ENCODE measurements around the gene RGPD4. TPM values are rescaled to one million over a fixed set of nuclear protein-coding genes. Genes with fewer than 3 reads are reported as not detected.
"Not testable (repeated sequence)": the region's sequence is repeated elsewhere in the genome, so short reads cannot be mapped to it uniquely, and the experiment has no call there.

Gene RGPD4
- total RNA-seq, 1 experiment from 2014 or later = 0.08 TPM

DNA sequence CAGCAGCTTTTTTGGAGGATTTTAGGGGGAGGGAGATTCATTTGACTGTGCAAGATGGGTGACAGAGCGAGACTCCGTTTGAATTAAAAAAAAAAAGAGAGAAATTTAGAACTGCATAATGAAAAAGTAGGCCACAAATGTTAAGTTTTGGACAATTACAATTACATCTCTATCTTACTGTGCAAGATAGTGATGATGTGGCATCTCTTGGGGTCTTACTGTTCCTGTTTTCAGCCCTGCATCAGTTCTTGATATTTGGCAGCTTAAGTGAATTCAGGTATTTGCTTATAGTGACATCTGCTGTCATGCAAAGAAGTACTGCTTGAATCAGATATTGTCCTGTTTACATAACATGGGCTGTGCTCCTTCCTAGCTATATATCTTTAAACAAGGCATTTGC is 6.5 kb downstream of the RGPD4 start:
- DNase-seq (ENCODE audit: low read depth, low spot score); in situ Hi-C loops (cut with HindIII; ENCODE audit: low pct_unique_long_range_greater_than_20kb, low sequenced_read_pairs): not testable (repeated sequence)

DNA sequence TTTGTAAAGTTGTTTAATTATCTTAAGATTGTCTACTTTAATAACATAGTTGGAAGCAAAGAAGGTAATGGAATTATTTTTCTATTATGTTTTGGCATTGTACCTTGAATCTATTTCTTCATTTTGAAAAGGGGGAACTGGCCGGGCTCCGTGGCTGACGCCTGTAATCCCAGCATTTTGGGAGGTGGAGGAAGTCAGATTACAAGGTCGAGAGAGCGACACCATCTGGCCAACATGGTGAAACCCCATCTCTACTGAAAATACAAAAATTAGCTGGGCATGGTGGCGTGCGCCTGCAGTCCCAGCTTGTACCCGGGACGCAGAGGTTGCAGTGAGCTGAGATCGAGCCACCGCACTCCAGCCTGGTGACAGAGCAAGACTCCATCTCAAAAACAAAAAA is 6.9 kb downstream of the RGPD4 start:
- DNase-seq (ENCODE audit: low read depth, low spot score); in situ Hi-C loops (cut with HindIII; ENCODE audit: low pct_unique_long_range_greater_than_20kb, low sequenced_read_pairs): not testable (repeated sequence)

DNA sequence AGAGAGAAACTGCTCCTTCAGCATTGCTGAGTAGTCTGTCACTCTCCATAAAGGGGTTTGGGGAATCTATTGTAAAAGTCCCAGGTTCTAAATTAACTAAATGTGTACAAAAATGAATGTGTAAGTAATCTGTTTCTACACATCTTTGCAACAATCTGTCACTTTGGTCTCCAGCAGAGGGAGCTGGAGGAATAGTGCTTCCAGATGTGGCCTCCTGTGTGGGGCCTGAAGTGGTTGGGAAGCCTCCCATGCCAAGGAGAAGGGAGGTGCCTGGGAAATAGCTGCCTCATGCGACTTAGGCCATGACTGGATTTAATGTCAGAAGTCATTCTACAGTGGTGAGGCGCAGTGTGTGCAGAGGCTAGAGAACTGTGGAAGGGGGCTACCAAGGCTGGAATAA is 89.4 kb downstream of the RGPD4 start:
- DNase-seq (ENCODE audit: low read depth, low spot score); in situ Hi-C loops (cut with HindIII; ENCODE audit: low pct_unique_long_range_greater_than_20kb, low sequenced_read_pairs): not testable (repeated sequence)

- DNase-seq (ENCODE audit: low read depth, low spot score); in situ Hi-C loops (cut with HindIII; ENCODE audit: low pct_unique_long_range_greater_than_20kb, low sequenced_read_pairs): not testable (repeated sequence)
Observed at GRCh38 chr2:107916696-107917370, 90.1 kb downstream of the RGPD4 start.

GRCh38 chr2:107927034-107927534 is 100.4 kb downstream of the RGPD4 start:
- DNase-seq (ENCODE audit: low read depth, low spot score) = no peak
- in situ Hi-C loops (cut with HindIII; ENCODE audit: low pct_unique_long_range_greater_than_20kb, low sequenced_read_pairs) = no loop called here

- in situ Hi-C loops (cut with HindIII; ENCODE audit: low pct_unique_long_range_greater_than_20kb, low sequenced_read_pairs) = no loop called here
Observed at GRCh38 chr2:107931412-107931811, 104.7 kb downstream of the RGPD4 start.

GRCh38 chr2:107932488-107932887 is 105.8 kb downstream of the RGPD4 start:
- in situ Hi-C loops (cut with HindIII; ENCODE audit: low pct_unique_long_range_greater_than_20kb, low sequenced_read_pairs) = no loop called here

More at GRCh38 chr2:107931412-107931811, 104.7 kb downstream of the RGPD4 start:
- no peak for DNase-seq (ENCODE audit: low read depth, low spot score)

GRCh38 chr2:107932979-107933378 is 106.3 kb downstream of the RGPD4 start:
- DNase-seq (ENCODE audit: low read depth, low spot score) = peak; percentile 30
- in situ Hi-C loops (cut with HindIII; ENCODE audit: low pct_unique_long_range_greater_than_20kb, low sequenced_read_pairs) = no loop called here

More at GRCh38 chr2:107932488-107932887, 105.8 kb downstream of the RGPD4 start:
- no peak for DNase-seq (ENCODE audit: low read depth, low spot score)

- peak; percentile 40 for DNase-seq (ENCODE audit: low read depth, low spot score)
- in situ Hi-C loops (cut with HindIII; ENCODE audit: low pct_unique_long_range_greater_than_20kb, low sequenced_read_pairs) = no loop called here
Observed at GRCh38 chr2:107936433-107937359, 110.0 kb downstream of the RGPD4 start.

Small RNA genes lying within 50 kb of the gene (small RNA-seq; reads per million reads assigned to genes)
- 0 reads per million in 2 experiments for gene AC009963.1
- 0 reads per million in 2 experiments for gene AC009963.2

Other genes starting within 250 kb of the RGPD4 start
- gene SLC5A7, start 159.6 kb downstream of the RGPD4 start, total RNA-seq (2014; rRNA removed; shearing (Covaris generic)) = not detected in 2 replicates

Data from SK-MEL-5 (cell line).